Peyer's patch (tissue), 4 donors: Measurements from ENCODE around the gene GIMAP5. TPM values are rescaled to one million over a fixed set of nuclear protein-coding genes. Genes with fewer than 3 reads are reported as not detected.
A peak's percentile ranks its signal among the peaks of the same experiment; 100 is the strongest.

Source experiments
- DNase-seq, 3 donors: peaks; one replicate each; pipeline ENCODE4 v3.0.0-alpha.2; 2017 to 2019
- H3K27ac ChIP-seq, 4 donors: fragments of 200-600 bp; sonication (generic); one replicate each; pipeline ENCODE4 v1.5.1; 2016 to 2019
- H3K27me3 ChIP-seq, 2 donors: fragments of 200-600 bp; sonication (generic); one replicate each; pipeline ENCODE4 v1.5.1; 2019
- H3K36me3 ChIP-seq, 3 donors: fragments of 200-600 bp; sonication (generic); one replicate each; pipeline ENCODE4 v1.5.1; 2016 to 2019
- H3K4me1 ChIP-seq, 4 donors: fragments of 200-600 bp; sonication (generic); one replicate each; pipeline ENCODE4 v1.5.1; 2016 to 2019
- H3K4me3 ChIP-seq, 4 donors: fragments of 200-600 bp; sonication (generic); 1 replicate in 3 of 4; 2 replicates in 1 of 4; pipeline ENCODE4 v1.5.1; 2016 to 2019; ENCODE audit warnings: mild to moderate bottlenecking in 1 of 4
- H3K9me3 ChIP-seq, 4 donors: fragments of 200-600 bp; sonication (generic); one replicate each; pipeline ENCODE4 v1.5.1; 2016 to 2019; ENCODE audit warnings: mild to moderate bottlenecking in 1 of 4
- CTCF ChIP-seq, 6 experiments: fragments of 450-650 bp in 4 of 6; fragments of 200-600 bp in 2 of 6; sonication (generic) in 1 of 6; IDR thresholded peaks; one replicate each; pipeline ENCODE4 v1.5.1; 2017 to 2019; ENCODE audit warnings: antibody characterized with exemption in 6 of 6, mild to moderate bottlenecking in 3 of 6, moderate library complexity in 1 of 6
- POLR2A ChIP-seq, 2 donors: fragments of 450-650 bp; IDR thresholded peaks; one replicate each; pipeline ENCODE4 v1.5.1; 2017; ENCODE audit warnings: antibody characterized with exemption in 2 of 2, mild to moderate bottlenecking in 2 of 2, moderate library complexity in 2 of 2
- total RNA-seq, 4 donors: library from RNA; depleted of rRNA; stranded (reverse); fragments of >200 nt; gene quantifications; one replicate each; pipeline ENCODE4 v1.1.0, GENCODE V29; 2016

Gene GIMAP5
- total RNA-seq, 4 donors from 2014 or later = 11.9 to 47.0 (median 24.4) TPM

- H3K27me3 ChIP-seq = no peaks in the 10 kb centered on the region
- H3K4me3 ChIP-seq = peak overlapping the region; percentile 41 to 61 (median 52)
- peak overlapping the region; percentile 68 to 86 (median 71) for H3K27ac ChIP-seq
- H3K9me3 ChIP-seq = no peaks in the 10 kb centered on the region
- peaks cover 0 to 7% (median 0%) of the 10 kb centered on the region in 3 donors for H3K36me3 ChIP-seq
- DNase-seq = no peak
- H3K4me1 ChIP-seq = no peaks in the 10 kb centered on the region
- TF ChIP-seq CTCF (IDR thresholded peaks at IDR 0.05) (no peak), POLR2A (IDR thresholded peaks at IDR 0.05) (no peak)
Measured at GRCh38 chr7:150736864-150737263, 354 bp upstream of the GIMAP5 start.

GRCh38 chr7:150738092-150738491 lies 874 bp downstream of the GIMAP5 start:
- H3K27ac ChIP-seq = peak overlapping the region; percentile 68 to 86 (median 71)
- H3K9me3 ChIP-seq = no peaks in the 10 kb centered on the region
- DNase-seq = no peak
- peaks cover 0 to 19% (median 0%) of the 10 kb centered on the region in 3 donors for H3K36me3 ChIP-seq
- TF ChIP-seq CTCF (IDR thresholded peaks at IDR 0.05) = no peak
- TF ChIP-seq POLR2A (IDR thresholded peaks at IDR 0.05) = no peak
- H3K4me1 ChIP-seq = peaks cover 0 to 6% (median 0%) of the 10 kb centered on the region in 4 donors
- peak overlapping the region; percentile 41 to 61 (median 52) for H3K4me3 ChIP-seq
- H3K27me3 ChIP-seq = no peaks in the 10 kb centered on the region

GRCh38 chr7:150738591-150739001 lies 1.4 kb downstream of the GIMAP5 start:
- H3K4me1 ChIP-seq = peaks cover 0 to 10% (median 0%) of the 10 kb centered on the region in 4 donors
- no peaks in the 10 kb centered on the region for H3K27me3 ChIP-seq
- no peak for TF ChIP-seq POLR2A (IDR thresholded peaks at IDR 0.05)
- no peak for TF ChIP-seq CTCF (IDR thresholded peaks at IDR 0.05)
- peaks cover 0 to 19% (median 0%) of the 10 kb centered on the region in 3 donors for H3K36me3 ChIP-seq
- peak overlapping the region; percentile 68 to 86 (median 71) for H3K27ac ChIP-seq
- peak overlapping the region; percentile 41 to 61 (median 52) for H3K4me3 ChIP-seq
- H3K9me3 ChIP-seq = no peaks in the 10 kb centered on the region
- no peak for DNase-seq

GRCh38 chr7:150739033-150739432 lies 1.8 kb downstream of the GIMAP5 start:
- Histone ChIP-seq H3K4me3 (peak overlapping the region; percentile 41 to 61 (median 52)), H3K9me3 (no peaks in the 10 kb centered on the region)

GRCh38 chr7:150740053-150740452 lies 2.8 kb downstream of the GIMAP5 start:
- Histone ChIP-seq H3K27ac (peak overlapping the region; percentile 11 to 68 (median 37)), H3K4me1 (peaks cover 0 to 10% (median 0%) of the 10 kb centered on the region in 4 donors), H3K4me3 (peak overlapping the region; percentile 41 to 61 (median 52)), H3K27me3 (no peaks in the 10 kb centered on the region), H3K36me3 (peaks cover 0 to 19% (median 0%) of the 10 kb centered on the region in 3 donors), H3K9me3 (no peaks in the 10 kb centered on the region)
- no peak for DNase-seq
- no peak for TF ChIP-seq POLR2A (IDR thresholded peaks at IDR 0.05)
- TF ChIP-seq CTCF (IDR thresholded peaks at IDR 0.05) = no peak

More at GRCh38 chr7:150739033-150739432, 1.8 kb downstream of the GIMAP5 start:
- Histone ChIP-seq H3K27ac (peak overlapping the region; percentile 68 to 86 (median 71)), H3K4me1 (peaks cover 0 to 10% (median 0%) of the 10 kb centered on the region in 4 donors), H3K27me3 (no peaks in the 10 kb centered on the region), H3K36me3 (peaks cover 0 to 19% (median 0%) of the 10 kb centered on the region in 3 donors)
- DNase-seq = no peak
- peak in 2 of 6 experiments; percentile 29 to 33 for TF ChIP-seq CTCF (IDR thresholded peaks at IDR 0.05)
- no peak for TF ChIP-seq POLR2A (IDR thresholded peaks at IDR 0.05)
